Tibial nerve (tissue), 4 donors: ENCODE data around the gene VMP1.

Experiments
- CTCF ChIP-seq, 5 experiments: fragments of 200-600 bp in 3 of 5; fragments of 450-650 bp in 2 of 5; sonication (generic) in 3 of 5; IDR thresholded peaks; one replicate each; pipeline ENCODE4 v1.5.1; 2016 to 2019; ENCODE audit warnings: antibody characterized with exemption in 5 of 5, mild to moderate bottlenecking in 3 of 5, moderate library complexity in 2 of 5
- EP300 ChIP-seq, 2 donors: sonication (generic); formaldehyde crosslinking; IDR thresholded peaks; one replicate each; pipeline ENCODE4 v1.6.1; 2017; ENCODE audit warnings: antibody characterized with exemption in 2 of 2, mild to moderate bottlenecking in 1 of 2
- POLR2A ChIP-seq, 2 donors: fragments of 450-650 bp; IDR thresholded peaks; one replicate each; pipeline ENCODE4 v1.6.1; 2017; ENCODE audit warnings: antibody characterized with exemption in 2 of 2, mild to moderate bottlenecking in 2 of 2, moderate library complexity in 2 of 2

GRCh38 chr17:59694344-59694743 lies 13.1 kb upstream of the VMP1 start:
- TF ChIP-seq POLR2A (IDR thresholded peaks at IDR 0.05), result no peak
- TF ChIP-seq CTCF (IDR thresholded peaks at IDR 0.05), result no peak
- TF ChIP-seq EP300 (IDR thresholded peaks at IDR 0.05), result no peak
